Measurements from ENCODE around the gene CNOT9. TPM values are rescaled to one million over a fixed set of nuclear protein-coding genes. Genes with fewer than 3 reads are reported as not detected.

The CNOT9 gene
- total RNA-seq, 1 experiment from 2014 or later, result 45.8 TPM

DNA sequence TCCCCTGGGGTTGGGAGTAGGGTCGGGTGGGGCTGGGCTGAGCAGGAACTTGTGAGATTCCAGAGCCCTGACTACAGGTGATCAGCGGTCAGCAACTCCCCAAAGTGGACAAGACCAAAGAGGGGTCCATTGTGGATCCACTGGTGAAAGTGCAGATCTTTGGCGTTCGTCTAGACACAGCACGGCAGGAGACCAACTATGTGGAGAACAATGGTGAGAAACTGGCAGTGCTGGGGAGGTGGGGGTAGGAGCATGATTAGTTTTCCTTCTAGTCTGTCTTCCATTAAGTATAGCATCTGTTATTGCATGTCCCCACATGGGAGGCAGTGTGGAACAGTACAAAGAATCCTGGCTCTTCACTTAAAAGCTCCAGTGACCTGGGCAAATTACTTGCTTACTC lies 67.1 kb downstream of the CNOT9 start:
- Histone ChIP-seq H3K4me1 (replicated peaks; ENCODE audit: insufficient read depth) (peaks cover 10% of the 10 kb centered on the region; the same call in 1 of the 2 replicates), H3K4me3 (no peak overlapping the region), H4K20me1 (ENCODE audit: insufficient read depth) (no peaks in the 10 kb centered on the region), H2AFZ (no peak overlapping the region), H3K27me3 (ENCODE audit: insufficient read depth, low read depth) (no peaks in the 10 kb centered on the region), H3F3A (ENCODE audit: insufficient read depth, low read depth) (peaks cover 12% of the 10 kb centered on the region; the same call in 1 of the 2 replicates), H3K79me2 (ENCODE audit: low read depth) (no peaks in the 10 kb centered on the region), H3K4me2 (no peak overlapping the region), H3K36me3 (ENCODE audit: low read depth) (peaks cover 3% of the 10 kb centered on the region; the same call in 1 of the 2 replicates), H3K9me3 (ENCODE audit: insufficient read depth, low read depth) (no peaks in the 10 kb centered on the region), H3K27ac (no peak overlapping the region), H3K9me2 (ENCODE audit: insufficient read depth) (no peaks in the 10 kb centered on the region)
- POLR2A ChIA-PET (ENCODE audit: unreplicated experiment), result no interaction called here
- BruUV-seq (replicated peaks), result no TSS peak
- DNase-seq, result no peak
- intact Hi-C loops (cut with micrococcal nuclease; ENCODE audit: unreplicated experiment), result no loop called here
- TF ChIP-seq, protein P1, sequence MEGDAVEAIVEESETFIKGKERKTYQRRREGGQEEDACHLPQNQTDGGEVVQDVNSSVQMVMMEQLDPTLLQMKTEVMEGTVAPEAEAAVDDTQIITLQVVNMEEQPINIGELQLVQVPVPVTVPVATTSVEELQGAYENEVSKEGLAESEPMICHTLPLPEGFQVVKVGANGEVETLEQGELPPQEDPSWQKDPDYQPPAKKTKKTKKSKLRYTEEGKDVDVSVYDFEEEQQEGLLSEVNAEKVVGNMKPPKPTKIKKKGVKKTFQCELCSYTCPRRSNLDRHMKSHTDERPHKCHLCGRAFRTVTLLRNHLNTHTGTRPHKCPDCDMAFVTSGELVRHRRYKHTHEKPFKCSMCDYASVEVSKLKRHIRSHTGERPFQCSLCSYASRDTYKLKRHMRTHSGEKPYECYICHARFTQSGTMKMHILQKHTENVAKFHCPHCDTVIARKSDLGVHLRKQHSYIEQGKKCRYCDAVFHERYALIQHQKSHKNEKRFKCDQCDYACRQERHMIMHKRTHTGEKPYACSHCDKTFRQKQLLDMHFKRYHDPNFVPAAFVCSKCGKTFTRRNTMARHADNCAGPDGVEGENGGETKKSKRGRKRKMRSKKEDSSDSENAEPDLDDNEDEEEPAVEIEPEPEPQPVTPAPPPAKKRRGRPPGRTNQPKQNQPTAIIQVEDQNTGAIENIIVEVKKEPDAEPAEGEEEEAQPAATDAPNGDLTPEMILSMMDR (conservative IDR thresholded peaks at IDR 0.05), result no peak
- TF ChIP-seq EZH2 (IDR thresholded peaks at IDR 0.05; ENCODE audit: low read depth), result no peak
- CTCF ChIA-PET, result no interaction called here

DNA sequence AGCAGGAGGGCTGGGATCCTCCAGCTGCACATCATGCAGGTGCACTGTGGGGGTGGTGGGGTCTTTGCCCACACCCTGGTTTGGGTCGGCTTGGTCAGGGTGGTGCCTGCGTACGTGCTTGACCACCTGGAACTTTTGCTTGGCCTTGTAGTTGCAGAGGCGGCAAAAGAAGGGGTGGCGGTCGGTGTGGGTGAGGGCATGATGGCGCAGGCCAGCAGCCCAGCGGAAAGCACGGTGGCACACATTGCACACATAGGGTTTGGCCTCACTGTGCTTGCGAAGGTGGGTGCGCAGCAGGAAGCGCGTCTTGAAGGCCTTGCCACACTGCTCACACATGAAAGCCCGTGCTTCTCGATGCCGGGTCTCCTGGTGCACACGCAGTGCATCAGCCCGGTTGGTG lies 69.7 kb downstream of the CNOT9 start:
- H3K9me3 ChIP-seq (ENCODE audit: insufficient read depth, low read depth), result no peaks in the 10 kb centered on the region
- H4K20me1 ChIP-seq (ENCODE audit: insufficient read depth), result no peaks in the 10 kb centered on the region
- H3K4me1 ChIP-seq (replicated peaks; ENCODE audit: insufficient read depth), result no peaks in the 10 kb centered on the region
- CTCF ChIA-PET, result no interaction called here
- no peaks in the 10 kb centered on the region for H3K79me2 ChIP-seq (ENCODE audit: low read depth)
- intact Hi-C loops (cut with micrococcal nuclease; ENCODE audit: unreplicated experiment), result no loop called here
- TF ChIP-seq EZH2 (IDR thresholded peaks at IDR 0.05; ENCODE audit: low read depth), result no peak
- TF ChIP-seq, protein P1 (conservative IDR thresholded peaks at IDR 0.05), result no peak
- DNase-seq, result no peak
- H3K4me2 ChIP-seq, result no peak overlapping the region
- no peaks in the 10 kb centered on the region for H3K9me2 ChIP-seq (ENCODE audit: insufficient read depth)
- BruUV-seq (replicated peaks), result no TSS peak
- H3K36me3 ChIP-seq (ENCODE audit: low read depth), result peaks cover 3% of the 10 kb centered on the region; the same call in 1 of the 2 replicates
- H3F3A ChIP-seq (ENCODE audit: insufficient read depth, low read depth), result no peaks in the 10 kb centered on the region
- H3K27me3 ChIP-seq (ENCODE audit: insufficient read depth, low read depth), result no peaks in the 10 kb centered on the region
- no peak overlapping the region for H2AFZ ChIP-seq
- H3K4me3 ChIP-seq, result no peak overlapping the region
- POLR2A ChIA-PET (ENCODE audit: unreplicated experiment), result no interaction called here
- no peak overlapping the region for H3K27ac ChIP-seq

DNA sequence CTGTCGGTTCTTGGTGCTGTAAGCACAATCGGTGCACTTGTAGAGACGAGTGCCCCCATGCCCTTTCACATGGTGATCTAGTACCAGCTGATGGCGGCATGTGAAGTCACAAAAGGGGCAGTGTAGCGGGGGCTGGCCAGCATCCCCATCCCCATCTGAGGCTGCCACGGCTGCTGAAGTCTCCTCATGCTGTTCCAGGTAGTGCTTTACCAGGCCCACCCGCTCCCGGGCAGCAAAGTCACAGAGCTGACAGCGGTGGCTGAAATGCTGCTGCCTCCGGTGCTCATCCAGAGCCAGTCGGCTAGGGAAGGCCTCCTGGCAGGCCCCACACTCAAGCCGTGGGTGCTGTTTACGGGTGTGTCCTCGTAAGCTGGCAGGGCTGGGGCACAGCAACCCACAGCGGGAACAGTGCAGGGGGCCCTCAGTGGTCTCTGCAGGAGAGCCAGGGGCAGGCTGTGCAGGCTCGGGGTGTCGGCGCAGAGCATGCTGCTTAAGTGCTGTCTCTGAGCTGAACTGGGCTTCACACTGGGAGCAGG lies 73.5 kb downstream of the CNOT9 start:
- H3K4me3 ChIP-seq, result no peak overlapping the region
- TF ChIP-seq, protein P1 (conservative IDR thresholded peaks at IDR 0.05), result no peak
- TF ChIP-seq EZH2 (IDR thresholded peaks at IDR 0.05; ENCODE audit: low read depth), result no peak
- H3K9me3 ChIP-seq (ENCODE audit: insufficient read depth, low read depth), result no peaks in the 10 kb centered on the region
- ChIA-PET CTCF (no interaction called here), POLR2A (ENCODE audit: unreplicated experiment) (no interaction called here)
- H3K9me2 ChIP-seq (ENCODE audit: insufficient read depth), result no peaks in the 10 kb centered on the region
- BruUV-seq (replicated peaks), result no TSS peak
- no peak overlapping the region for H3K27ac ChIP-seq
- intact Hi-C loops (cut with micrococcal nuclease; ENCODE audit: unreplicated experiment), result no loop called here
- no peak for DNase-seq
- no peaks in the 10 kb centered on the region for H3K27me3 ChIP-seq (ENCODE audit: insufficient read depth, low read depth)
- H3K36me3 ChIP-seq (ENCODE audit: low read depth), result peaks cover 3% of the 10 kb centered on the region; the same call in 1 of the 2 replicates
- H3K4me2 ChIP-seq, result no peak overlapping the region
- no peaks in the 10 kb centered on the region for H3F3A ChIP-seq (ENCODE audit: insufficient read depth, low read depth)
- no peaks in the 10 kb centered on the region for H3K79me2 ChIP-seq (ENCODE audit: low read depth)
- no peaks in the 10 kb centered on the region for H4K20me1 ChIP-seq (ENCODE audit: insufficient read depth)
- peaks cover 12% of the 10 kb centered on the region; the same call in 1 of the 2 replicates for H3K4me1 ChIP-seq (replicated peaks; ENCODE audit: insufficient read depth)
- no peak overlapping the region for H2AFZ ChIP-seq

Data from PC-9 (cell line).